GM21528 (cell line): Measurements from ENCODE around the gene FIG4.
"Not testable (repeated sequence)": the region's sequence is repeated elsewhere in the genome, so short reads cannot be mapped to it uniquely, and the experiment has no call there.

Experiments
- ATAC-seq: cut with Tn5 transposase; IDR thresholded peaks from one replicate; pipeline ENCODE4 v1.9.1; 2021; ENCODE audit warnings: mild to moderate bottlenecking, moderate library complexity; ENCODE audit not compliant: unreplicated experiment, low FRiP score

The FIG4 gene

DNA sequence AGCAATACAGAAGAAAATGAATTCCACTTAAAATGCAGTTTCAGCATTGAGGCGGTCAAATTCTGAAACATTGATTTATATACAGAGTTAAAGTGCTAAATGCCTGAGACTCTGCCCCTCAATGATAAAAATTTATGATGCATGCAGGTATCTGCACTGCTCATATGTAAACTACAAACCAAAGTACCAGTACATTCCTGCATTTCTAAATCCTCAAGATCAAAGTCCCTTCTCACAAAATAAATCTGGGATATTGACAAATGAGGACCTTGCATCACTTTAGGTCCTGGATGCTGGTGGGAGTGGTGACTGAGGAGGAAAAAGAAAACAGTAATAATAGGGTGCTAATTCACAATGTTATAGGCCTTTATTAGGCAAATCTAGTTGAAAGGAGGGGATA lies 101.9 kb downstream of the FIG4 start:
- no peak for ATAC-seq

DNA sequence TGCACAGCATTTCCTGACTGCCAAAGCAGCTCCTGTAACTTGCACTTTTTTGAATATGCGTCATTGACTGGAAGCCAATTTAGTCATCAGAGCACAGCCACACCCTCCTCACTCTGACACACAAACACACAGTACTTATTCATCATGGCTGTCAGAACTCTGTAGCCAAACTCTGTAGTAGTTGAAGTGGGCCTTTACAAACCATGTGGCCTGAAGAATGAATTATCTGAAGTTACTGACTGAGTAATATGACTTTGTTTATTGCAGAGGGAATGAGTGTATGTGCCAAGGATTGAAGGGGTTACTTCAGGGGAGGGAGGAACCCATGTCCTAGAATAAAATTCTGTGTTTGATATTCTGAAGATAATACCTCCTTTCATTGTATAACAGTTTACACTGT lies 102.7 kb downstream of the FIG4 start:
- ATAC-seq = no peak

DNA sequence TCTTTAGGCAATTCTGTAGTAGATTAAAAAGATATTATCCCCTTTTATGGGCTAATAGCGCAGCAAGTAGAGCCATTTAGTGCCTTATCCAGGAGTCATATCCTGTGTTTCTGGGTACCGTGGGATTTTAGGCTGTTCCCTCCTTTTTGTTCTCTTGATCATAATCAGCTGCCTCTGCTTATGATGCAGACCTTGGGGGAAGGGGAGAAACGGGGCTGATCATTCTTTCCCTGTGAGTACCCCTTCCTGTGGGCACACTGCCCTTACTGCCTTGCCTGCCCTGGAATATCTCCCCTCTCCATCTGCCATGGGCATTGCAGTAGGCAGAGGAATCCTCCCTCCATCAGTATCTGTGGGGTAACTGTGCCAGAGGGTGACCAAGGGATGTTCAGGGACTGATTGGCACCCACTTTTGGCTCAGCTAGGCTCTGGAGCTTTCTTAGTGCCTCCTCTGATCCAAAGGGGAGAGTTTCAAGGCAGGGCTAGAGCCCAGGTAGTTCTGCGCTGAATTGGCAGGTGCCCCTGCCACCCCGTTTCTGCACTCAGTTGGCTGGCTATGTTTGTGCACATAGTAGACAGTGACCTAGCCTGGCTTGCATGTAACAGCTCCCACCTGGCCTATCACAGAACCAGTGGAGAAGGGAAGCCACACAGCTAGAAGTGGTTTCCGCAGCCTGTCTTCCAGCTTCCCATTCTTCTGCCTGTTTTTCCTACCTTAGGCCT lies 103.3 kb downstream of the FIG4 start:
- no peak for ATAC-seq

DNA sequence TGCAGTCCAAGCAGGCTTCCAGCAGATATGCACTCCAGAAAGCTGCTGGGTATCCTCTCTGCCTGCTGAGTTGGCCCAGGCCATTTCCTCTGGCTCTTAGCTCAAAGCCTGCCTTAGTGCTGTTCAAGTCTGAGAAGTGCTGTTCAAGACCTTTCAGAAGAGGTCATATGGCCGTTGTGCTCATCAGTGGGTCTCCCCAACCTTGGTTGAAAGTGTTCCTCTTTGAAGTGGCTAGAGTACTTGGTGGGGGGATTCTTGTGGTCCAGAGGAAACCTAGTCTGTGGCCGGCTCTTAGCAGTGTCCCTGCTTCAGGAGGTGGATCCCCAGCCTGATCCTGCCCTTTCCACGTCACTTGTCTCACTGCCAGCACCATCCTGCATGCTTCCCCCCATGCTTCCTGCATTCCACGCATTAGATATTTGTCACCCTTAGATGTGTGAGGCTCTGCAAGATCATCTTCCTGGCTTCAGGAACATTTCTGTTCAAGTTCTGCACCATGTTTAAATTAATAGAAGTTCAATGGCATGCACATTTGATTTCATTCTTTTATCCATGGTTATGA lies 105.0 kb downstream of the FIG4 start:
- ATAC-seq = no peak

DNA sequence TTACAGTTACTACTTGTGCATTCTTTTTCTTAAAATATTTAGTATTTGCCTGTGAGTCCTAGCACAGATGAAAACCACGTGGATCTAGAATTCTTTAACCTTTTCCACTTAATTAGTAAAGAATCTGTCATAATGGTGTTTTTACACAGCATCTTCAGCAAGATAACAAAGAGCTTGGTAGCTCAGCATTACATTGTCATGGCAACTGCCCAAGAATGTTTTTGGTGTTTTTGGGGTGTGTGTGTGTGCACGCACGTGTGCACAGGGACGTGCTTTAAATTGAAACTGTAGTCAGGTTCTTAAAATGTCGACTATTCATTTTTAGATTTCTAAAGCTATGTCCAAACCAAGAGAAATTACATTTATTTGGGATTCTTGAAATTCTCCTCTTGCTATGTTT lies 108.0 kb downstream of the FIG4 start:
- ATAC-seq = no peak

DNA sequence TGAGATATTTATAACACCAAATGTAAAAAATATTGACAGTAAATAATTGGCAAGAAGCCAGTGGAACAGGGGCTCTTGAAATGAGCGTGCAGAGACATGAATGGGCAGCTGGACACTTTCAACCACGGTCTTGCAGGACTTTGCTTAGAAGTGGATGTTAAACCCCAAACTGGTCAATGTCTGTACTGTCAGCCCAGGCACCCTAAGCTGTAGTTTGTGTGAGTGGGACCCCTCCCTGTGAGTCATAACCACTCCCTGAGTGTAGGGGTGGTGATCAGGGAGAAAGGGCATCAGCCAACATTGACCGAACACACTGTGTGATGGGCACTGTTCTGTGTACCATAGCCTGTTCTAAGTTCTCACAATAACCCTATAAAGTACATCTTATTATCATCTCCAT lies 108.6 kb downstream of the FIG4 start:
- no peak for ATAC-seq

DNA sequence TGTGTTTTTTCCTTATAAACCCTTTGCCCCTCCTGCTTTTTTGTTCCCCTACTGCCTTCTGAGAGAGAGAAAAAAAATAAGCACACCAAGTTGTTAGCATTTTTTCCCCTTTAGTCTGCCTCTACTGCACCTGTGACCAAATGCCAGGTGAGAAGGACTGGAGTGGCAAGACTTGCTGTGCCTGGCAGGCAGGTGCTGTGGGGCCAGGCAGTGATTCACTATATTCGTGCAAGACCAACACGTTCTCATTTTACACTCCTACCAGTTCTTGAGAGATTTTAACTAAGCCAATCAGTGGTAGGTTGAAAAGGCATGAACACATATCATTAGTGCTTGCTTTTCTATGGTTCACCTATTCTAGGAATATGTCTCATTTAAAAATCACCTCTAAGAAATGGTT lies 109.7 kb downstream of the FIG4 start:
- no peak for ATAC-seq

DNA sequence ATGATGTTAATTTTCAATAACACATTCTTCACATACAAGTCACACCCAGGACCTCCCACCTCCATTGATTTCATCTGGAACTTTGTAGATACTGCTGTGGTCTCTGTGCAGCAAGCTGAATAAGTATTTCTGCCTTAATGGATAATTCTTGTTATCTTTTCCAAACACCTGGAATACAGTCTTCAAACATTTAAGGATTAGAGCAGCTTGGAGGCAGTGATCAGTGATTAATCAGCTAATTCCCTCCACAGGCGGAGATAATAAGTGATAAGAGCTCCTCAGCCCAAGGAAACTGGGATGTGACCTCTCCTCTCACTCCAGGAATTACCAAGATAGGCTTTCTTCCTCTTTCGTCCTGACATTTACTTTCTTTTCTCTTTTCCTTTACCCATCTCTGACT lies 110.7 kb downstream of the FIG4 start:
- ATAC-seq = no peak

DNA sequence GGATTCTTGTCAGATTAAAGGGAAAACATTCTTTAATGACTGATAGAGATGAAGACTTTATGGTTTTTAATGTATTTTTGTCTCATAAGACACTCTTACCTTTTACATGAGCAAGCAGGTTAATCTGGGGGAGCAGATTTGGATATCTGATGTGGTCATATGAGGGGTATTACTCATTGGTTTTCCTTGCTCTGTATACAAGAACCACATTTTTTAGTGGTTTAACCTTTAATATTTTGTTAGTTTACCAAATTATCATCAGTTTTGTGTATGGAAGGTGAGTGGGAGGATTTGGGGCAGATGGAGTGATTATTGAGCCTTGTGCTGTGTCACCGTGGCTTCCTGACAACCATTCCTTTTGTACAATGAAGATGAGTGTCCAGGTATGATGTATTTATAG lies 112.9 kb downstream of the FIG4 start:
- ATAC-seq = no peak

DNA sequence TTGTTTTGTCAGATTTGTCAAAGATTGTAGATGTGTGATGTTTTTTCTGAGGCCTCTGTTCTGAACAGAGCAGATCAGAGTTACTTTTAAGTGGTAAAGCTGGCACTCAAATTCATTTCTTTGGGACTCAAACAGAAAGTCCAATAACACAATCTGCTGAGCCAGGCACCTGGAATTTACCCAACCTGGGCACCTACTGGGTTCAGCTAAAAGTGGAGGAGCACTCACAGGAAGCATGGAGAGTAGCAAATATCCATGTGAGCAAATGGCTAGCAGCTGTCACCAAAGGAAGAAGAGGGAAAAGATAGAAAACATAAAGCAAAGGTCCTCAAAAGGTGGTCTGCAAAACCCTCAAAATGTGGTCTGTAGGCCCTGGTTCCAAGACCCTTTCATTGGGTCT lies 116.8 kb downstream of the FIG4 start:
- ATAC-seq = no peak

DNA sequence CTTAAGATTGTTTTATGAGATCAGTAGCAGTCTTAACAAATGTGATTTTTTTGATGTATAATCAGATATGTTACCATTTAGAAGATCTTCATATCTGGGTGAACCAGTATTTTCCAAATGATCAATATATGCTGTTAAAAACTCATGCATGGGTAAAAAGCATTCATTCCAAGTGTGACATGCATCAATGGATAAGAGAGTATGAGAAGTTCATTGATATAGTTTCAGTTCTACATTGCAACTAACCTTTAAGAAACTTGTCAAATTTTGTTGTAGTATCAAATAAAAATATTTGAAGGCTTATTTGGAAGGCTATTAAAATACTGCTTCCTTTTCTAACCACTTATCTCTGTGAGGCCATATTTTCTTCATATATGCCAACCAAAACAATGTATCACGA lies 117.7 kb downstream of the FIG4 start:
- ATAC-seq = no peak

DNA sequence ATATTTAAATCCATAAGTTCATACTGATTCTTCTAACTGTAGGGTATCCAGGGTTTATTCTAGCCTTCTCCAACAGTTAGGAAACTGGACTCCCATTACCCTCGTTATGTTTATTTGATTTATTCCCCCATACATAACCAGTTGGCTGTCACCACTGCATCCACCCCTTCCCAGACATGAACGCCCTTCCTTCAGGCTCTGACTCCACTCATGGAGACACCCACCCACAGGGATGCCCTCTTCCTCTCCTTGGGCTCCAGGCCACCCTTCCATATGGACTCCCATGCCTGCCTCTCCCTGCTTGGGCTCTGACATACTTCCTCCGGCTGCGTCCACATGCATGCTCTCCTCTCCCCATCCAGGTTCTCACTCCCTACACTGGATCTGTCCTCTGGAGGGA lies 124.0 kb downstream of the FIG4 start:
- no peak for ATAC-seq

DNA sequence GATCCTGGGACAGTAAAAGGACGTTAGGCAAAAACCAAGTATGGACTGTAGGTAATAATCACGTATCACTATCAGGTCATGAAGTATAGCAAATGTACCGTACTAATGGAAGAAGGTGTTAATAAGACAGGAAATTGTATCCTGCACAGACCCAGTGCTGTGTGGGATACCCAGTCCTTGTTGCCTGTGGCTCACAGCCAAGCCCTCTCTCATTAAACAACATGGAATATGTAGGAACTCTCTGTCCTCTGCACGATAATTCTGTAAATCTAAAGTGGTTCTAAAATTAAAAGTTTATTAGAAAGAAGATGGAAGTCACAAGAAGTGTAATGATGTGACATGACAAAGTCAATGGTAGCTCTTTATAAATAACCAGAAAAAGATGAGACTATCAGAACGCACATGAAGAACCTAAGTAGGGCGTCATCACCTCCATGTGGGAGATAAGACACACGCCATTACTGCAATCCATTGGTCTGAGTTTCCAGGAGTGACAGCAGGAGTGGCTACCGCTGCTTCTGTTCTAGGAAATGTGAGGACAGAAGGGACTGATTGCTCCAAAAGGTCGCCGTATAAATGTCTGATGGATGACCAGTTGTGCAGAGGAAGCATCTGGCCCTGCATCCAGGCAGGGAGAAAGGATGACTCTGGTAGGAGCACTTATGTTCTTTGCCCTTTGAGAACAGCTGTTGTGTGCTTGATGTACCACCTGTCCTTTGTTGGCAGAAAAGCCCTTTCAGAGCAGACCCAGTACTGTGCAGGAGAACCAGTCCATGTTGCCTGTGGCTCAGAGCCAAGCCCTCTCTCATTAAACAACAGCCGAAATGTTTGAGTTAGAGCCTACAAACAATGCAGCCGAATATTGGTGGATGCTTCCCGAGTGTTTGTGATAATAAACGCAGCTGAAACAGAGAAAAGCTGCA lies 125.6 kb downstream of the FIG4 start:
- no peak for ATAC-seq

DNA sequence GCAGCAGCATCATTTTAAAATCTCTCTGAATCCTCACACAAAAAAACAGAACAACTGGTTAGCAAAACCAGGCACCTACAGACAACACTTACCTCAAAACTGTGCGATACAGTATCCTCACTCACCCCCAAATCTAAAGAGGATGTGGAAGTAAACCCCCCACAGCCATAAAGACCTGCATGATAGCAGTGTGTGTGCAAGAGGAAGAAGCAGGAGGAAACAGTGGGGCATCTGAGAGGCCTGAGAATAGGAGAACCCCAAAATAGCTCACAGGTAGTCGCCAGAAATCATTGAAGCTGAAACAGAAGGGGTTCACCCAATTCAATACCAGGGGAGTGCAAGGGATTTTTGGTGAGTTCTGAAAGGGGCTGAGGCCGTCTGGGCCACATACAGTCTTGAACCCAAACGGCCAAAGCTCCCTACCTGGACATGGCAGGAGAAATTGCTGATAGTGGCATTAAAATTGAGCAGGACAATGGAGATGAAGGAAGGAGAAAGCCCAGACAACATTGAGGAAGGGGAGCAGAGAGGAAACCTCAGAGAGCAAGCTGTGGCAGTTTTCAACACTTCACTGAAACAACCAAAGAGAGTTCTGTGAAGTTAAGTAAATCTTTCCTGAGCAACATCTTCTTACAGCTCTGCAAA lies 129.7 kb downstream of the FIG4 start:
- peak; percentile 68 for ATAC-seq

DNA sequence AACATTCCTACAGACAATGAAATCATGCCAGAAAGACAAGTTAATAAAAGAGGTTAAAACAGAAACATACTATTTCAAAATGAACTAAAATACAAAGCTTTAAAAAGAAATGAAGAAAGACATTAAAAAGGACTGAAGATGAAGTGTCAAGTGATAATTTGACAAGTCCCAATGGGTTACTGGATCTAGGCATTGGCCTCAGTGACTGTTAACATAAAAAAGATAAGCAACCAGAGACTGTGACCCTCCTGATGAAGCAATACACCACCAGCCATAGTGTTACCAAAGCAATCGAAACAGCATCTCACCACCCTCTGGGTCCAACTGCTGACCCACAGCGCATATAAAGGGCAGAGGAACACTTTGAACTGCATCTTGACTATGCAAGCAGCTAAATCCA lies 130.3 kb downstream of the FIG4 start:
- no peak for ATAC-seq

DNA sequence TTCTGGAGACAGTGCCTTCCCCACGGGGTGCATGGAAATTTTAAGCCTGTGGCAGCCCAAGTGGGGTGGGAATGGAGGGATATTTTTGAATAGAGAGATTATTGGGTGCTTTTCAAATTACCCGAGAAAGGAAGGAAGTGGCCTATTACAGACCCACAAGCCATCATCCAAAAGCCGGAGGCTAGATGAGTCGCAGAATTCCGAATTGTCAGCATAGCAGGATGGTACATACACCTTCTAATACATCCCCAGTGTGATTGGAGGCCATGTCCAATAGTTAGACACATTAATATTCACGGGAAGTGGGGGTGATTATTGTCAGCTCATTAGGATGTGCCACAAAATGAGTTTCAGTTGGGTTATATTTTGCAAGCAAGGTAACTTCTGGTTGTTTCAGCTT lies 133.0 kb downstream of the FIG4 start:
- no peak for ATAC-seq

DNA sequence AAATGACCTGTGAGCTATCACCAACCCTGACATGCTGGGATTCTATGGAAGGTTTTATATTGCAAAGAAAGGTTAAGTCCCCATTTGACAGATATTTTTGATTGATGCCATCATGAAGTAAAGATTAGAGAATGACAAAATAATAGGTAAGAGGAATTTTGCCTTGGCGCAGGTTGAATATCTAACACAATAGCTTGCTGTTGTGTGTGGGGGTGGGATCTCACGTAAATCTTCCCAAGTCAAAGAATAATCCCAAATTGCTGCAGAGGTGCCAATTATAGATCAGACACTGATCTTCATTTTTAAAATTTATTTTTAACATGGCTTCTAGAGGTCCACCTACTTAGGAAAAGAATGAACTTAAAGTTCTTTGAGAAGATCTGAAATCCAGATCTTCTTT lies 135.5 kb downstream of the FIG4 start:
- no peak for ATAC-seq

DNA sequence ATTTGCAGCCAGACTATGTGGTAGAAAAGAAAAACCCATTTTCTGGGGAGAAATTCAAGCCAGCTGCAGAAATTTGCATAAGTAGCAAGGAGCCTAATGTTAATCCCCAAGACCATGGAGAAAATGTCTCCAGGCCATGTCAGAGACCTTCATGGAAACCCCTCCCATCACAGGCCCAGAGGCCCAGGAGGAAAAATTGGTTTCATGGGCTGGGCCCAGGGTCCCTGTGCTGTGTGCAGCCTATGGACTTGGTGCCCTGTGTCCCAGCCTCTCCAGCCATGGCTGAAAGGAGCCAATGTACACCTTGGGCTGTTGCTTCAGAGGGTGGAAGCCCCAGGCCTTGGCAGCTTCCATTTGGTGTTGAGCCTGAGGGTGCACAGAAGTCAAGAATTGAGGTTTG lies 140.3 kb downstream of the FIG4 start:
- ATAC-seq = not testable (repeated sequence)

DNA sequence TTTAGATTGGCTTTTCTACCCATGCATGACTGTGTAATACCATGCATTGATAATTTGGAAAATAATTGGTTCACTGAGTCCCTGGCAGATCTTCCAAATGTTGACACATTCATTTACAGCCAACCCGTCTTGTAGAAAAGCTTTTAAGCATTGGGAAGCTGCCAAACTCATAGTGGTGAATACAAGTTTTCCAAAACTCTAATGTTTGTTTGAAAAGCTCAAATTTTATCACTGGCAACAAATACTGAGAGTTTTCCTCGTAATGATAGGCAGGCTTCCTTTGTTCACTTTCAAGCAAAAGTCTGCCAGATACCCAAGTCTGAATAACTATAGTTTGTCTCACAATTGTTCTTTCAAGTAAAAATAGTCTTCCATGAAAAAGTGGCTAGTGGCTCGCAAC lies 143.0 kb downstream of the FIG4 start:
- no peak for ATAC-seq

DNA sequence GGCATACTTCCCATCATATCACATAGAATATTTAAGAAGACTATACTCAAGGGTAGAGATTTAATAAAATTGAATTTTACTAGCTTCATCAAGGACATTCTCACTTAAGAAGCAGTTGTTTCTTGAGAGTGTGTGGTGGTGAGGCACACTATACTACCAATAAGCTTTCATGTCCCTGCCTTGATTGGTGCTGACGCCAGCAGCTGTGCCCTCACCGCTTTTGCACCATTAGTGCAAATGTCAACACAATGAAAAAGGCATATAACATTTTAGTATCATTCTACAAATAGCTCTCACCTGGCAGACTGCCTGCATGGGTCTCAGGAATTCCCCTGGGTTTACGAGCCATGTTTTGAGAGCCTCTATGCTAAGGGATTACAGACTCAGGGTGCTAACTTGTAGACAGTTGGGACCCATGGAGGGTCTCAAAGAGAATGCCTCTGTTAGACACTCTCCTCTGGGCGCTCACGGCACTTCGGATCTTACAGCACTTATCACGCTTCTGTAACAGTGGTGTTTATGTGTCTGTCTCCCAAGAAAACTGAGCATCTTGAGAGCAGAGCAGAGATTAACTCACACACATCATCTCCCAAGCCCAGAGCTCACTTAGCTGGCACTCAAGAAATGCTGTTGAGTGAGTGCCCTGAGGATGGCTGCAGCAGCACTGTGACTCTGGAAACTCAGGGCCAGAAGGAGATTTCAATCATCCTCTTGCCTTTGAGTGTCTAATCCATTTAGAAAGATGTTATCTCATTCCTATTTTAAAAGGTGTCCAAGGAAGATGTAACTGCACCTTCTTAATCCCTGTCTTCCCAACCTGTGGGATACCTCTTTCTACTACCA lies 143.7 kb downstream of the FIG4 start:
- no peak for ATAC-seq
